GM19467 (cell line): ENCODE results near the gene SIGLEC11.

Experiments
- ATAC-seq: cut with Tn5 transposase; IDR thresholded peaks from one replicate; pipeline ENCODE4 v1.9.1; 2021; ENCODE audit warnings: mild to moderate bottlenecking, moderate library complexity; ENCODE audit not compliant: unreplicated experiment

The SIGLEC11 gene

DNA sequence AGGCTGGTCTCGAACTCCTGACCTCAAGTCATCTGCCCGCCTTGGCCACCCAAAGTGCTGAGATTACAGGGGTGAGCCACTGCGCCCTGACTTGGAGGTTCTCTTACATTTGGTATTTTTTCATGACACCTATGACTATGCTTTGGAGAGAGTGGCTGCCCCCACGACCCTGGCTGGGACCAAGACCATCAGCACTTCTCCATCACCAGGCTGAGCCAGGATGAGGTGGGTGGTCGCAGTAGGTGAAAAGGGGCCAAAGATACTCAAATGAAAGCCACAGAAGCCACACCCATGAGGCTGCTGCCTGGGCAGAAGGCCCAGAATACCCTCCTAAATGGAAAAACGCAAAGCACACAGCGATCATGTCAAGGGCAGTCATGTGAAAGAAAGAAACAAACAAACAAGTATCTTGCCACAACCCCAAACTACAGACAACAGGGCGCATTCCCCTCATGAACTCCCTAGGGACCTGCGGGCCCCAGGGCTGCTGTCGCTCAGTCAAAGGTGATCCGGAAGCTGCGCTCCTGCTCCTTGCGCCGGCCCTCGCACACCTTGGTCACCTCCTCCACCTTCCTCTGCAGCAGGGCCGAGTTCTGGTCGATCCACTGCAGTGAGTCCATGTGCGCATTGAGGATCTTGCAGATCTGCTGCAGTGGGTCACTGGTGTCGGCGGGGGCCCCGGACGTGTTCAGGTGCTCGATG lies 53.1 kb downstream of the SIGLEC11 start:
- no peak for ATAC-seq

DNA sequence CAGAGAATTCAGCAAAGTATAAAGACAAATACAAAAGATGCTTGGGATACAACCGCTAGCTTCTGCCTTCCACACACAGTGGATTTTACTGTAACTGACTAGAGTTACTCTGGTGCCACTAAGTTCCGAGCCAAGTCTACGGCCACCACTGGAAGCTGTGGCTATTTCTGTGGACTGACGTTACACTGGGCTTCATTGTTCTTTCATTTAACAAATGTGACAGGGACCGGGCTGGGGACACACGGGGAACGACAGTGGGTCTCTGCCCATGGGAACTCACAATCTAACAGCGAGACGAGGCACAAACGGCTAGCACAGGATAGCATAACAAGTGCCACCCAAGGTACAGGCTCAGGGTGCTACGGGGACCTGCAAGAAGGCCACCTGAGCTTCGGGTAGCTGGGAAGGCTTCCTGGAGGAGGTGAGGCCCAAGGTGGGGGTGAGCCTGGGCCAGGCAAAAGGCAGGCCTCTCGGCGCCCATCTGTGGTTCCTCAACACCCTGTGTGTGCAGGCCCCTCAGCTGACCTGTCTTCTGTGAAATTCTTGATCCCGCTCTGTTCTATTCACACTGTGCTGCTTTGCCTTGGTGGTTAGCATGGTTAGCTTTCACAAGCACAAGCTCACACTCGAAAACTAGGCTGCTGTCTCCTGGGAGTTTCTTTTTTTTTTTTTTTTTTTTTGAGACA lies 54.0 kb downstream of the SIGLEC11 start:
- no peak for ATAC-seq

DNA sequence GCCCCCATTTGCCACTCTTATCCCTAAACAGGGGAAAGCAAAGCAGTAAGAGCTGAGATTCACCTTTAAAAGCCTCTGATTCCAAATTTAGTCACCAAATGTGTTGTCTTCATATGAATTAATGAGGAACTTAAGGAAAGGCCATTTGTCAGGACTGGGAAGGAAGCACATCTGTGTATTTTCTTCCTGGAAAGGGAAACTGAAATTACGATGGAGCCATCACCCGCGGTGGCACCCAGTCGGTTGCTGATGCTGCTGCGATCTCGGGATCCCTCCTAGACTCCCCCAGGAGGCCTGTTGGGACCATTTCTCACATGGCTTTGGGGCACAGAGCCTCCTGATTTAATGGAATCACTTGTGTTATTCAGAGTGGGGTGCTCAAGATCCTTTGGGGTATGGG lies 56.8 kb downstream of the SIGLEC11 start:
- no peak for ATAC-seq
